Activated gamma-delta T cell treated with anti-CD3 and anti-CD28 coated beads, Interleukin-2, amount 50 U/mL, for 16 hours (primary cell): ENCODE measurements around the gene SPACA4.
"Not testable (repeated sequence)": the region's sequence is repeated elsewhere in the genome, so short reads cannot be mapped to it uniquely, and the experiment has no call there.

Source experiments
- DNase-seq: peaks from one replicate; pipeline ENCODE4 v3.0.0-alpha.2; 2020; ENCODE audit warnings: low read depth

SPACA4 gene

GRCh38 chr19:48606463-48607358 is at the start of gene SPACA4:
Gene SPACA4, plus strand, starts transcription at chr19:48606742. Its CDS starts 237 bp downstream, at chr19:48606979.
- DNase-seq: no peak

DNA sequence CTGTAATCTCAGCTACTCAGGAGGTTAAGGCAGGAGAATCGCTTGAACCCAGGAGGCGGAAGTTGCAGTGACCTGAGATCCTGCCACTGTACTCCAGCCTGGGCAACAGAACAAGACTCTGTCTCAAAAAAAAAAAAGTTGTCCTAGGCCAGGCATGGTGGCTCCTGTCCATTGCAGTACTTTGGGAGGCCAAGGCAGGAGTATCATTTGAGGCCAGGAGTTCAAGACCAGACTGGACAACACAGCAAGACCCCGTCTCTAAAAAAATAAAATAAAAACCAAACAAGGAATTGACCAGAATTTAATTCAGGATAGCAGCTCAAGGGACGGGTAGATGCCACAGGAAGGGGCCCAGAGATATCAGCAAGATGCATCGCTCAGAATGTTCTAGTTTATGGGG is 49.7 kb upstream of the SPACA4 start:
- DNase-seq: no peak

DNA sequence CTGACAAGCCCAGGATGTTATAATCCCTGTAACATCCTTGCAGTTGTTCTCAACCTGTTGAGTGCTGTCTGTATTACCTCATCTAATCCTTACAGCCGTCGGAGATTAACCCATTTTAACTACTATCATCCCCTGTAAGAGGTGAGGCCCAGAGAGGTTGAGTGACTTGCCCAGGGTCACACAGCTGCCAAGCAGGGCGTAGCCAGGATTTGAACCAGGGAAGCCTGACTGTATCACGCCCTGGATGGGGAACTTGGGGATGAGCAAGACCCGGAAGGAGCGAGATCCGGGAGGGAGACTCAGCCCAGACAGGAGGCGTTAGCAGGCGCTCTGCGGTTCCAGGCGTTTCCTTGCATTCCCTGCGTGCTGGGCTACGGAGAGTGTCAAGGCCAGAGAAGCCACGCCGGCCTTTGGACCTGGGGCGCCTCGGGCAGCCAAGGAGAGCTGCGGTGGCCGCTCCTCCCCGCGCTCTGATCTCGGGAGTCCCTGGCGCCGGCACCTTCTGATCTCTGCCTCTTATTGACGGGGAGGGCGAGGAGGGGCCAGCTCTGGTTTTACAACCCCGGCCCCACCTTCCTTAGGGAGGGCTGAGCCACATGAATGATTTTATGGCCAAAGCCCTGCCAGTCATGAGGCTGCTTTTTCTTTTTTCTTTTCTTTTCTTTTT is 48.4 kb upstream of the SPACA4 start:
- no peak for DNase-seq

GRCh38 chr19:48560095-48560530 is 46.4 kb upstream of the SPACA4 start:
- no peak for DNase-seq

DNA sequence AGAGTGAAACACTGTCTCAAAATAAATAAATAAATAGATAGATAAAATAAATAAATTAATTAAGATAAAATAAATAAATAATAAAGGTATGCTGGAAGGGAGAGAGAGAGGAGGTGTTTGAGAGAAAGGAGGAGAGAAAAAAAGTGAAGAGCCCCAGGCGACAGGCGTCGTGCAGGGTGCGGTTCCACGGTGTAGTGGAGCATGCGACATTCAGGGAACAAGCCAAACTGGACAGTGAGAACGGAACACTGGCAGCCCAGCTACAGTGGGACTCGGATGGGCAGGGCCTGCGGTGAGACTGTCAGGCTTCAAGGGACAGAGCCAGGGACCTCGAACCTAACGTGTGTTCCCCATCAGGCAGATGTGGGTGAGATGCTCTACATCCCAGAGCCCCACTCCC is 45.1 kb upstream of the SPACA4 start:
- DNase-seq: no peak

GRCh38 chr19:48565090-48565489 is 41.5 kb upstream of the SPACA4 start:
- DNase-seq: no peak

DNA sequence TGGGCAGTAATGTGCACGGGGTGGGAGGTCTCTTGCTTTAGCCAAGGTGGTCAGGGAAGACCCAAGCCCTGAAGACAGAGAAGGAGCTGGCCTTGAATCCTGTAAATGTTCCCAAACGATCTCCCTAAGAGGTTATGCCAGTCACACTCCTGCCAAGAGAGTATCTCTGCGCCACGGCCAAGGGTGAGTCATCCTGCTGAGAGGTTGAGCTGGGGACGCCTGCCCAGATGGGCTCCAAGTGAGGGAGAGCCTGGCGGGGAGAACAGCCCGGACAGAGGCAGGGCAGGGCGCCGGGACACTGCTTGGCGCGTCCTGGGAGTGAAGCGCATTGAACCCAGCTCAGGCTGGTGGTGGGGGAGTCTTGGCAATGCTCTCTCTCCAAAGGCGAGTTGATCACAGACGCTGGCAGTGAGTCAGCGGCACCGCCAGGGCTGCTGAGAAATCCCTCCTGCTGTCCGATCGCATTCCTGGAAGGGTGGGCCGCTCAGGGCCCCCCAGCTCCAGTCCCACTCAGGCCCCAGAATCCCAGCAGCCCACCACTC is 38.1 kb upstream of the SPACA4 start:
- DNase-seq: no peak

- DNase-seq: no peak
These were observed 36.7 kb upstream of the SPACA4 start for GRCh38 chr19:48569814-48570213.

DNA sequence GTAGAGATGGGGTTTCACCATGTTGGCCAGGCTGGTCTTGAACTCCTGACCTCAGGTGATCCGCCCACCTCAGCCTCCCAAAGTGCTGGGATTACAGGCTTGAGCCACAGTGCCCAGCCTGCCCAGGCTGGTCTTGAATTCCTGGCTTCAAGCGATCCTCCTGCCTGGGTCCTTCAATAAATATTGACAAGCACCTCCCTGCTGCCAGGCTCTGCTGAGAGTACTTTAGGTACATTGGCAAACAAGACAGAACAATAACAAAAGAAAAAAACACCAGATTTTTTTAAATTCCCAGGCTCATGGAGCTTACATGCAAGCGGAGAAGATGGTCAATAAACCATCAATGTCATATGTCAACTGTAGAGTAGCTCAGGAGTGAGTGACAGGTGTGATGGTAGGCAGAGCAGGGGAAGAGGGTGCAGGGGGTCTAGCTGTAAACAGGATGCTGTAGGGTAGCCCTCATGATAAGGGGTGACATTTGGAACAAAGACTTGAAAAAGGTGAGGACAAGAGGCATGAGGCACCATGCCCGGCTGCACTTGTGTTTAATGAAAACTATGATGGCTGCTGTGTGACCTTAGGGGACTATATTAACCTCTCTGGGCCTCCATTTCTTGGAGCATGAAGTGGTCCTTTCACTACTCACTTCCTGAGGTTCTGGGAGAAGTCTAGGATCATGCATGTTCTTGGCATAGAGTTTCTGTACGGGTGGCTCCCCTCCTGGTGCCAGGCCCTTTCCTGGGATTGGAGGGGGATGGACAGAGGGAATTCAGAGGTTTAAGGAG is 35.0 kb upstream of the SPACA4 start:
- no peak for DNase-seq

DNA sequence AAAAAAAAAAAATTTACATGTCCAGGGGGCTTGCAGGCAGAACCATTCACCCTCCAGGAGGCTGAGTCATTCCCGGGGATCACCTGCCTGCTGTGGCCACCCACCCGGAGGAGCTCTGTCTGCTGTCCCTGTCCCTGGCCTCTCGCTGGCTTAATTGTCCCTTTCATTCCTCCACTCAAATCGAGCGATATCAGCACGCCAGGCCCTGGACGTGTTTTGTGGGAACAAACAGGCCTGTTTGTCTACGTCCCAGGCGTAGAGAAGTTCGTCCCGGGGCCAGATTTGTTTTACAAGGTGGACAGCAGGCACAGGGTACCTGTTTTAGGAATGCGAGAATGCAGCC is 33.4 kb upstream of the SPACA4 start:
- no peak for DNase-seq

DNA sequence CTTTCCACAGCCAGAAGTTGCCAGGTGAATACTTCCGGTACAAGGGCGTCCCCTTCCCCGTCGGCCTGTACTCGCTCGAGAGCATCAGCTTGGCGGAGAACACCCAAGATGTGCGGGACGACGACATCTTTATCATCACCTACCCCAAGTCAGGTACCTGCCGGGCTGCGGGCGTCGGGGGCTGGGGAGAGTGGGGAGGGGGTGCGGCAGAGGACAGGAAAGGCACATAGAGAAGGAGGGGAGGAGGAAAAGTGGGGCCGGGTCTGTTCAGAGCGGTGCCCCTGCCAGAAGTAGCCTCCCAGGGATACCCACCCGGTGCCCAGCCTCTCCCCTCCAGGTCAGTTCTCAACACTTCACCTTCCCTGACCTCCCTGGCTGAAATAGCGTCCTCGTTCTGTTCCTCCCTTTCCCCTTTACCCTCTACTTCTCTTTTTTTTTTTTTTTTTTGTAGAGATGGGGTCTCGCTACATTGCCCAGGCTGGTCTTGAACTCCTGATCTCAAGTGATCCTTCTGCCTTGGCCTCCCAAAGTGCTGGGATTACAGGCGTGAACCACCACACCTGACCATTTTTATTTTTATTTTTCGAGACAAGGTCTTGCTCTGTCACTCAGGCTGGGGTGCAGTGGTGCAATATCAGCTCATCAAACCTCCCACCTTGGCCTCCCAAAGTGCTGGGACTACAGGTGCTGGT is 30.5 kb upstream of the SPACA4 start:
- no peak for DNase-seq

- not testable (repeated sequence) for DNase-seq
These were observed 28.6 kb upstream of the SPACA4 start for GRCh38 chr19:48577908-48578307.

DNA sequence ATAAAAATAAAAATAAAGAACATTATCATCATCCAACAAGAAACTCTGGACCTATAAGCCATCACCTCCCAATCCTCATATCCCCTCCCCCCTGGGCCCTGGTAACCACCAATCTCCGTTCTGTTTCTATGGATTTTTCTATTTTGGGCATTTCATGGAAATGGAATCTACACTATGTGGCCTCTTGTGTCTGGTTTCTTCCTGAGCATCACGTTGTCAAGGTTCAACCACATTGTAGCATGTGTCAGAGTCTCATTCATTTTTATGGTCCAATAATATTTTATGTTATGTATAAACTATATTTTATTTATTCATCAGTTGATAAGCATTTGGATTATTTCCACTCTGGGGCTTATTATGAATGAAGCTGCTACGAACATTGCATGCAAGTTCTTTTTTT is 27.7 kb upstream of the SPACA4 start:
- DNase-seq: no peak

DNA sequence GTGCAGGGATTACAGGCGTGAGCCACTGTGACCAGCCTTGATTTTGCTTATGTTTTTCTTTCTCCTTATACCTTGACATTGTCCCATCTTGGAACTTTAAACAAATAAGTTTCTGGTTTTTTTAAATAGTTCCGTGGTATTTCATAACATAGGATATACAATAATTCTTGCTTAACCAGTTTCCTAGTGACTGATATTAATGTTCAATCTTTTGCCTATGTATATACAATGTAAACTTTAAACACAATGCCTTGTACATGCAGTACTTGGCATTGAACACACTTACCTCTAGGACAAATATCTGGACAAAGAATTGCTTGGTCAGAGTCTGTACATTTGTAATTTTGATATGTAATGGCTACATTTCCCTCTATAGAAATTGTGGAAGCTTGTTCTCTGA is 24.4 kb upstream of the SPACA4 start:
- no peak for DNase-seq

GRCh38 chr19:48587387-48587786 is 19.2 kb upstream of the SPACA4 start:
- DNase-seq: no peak

DNA sequence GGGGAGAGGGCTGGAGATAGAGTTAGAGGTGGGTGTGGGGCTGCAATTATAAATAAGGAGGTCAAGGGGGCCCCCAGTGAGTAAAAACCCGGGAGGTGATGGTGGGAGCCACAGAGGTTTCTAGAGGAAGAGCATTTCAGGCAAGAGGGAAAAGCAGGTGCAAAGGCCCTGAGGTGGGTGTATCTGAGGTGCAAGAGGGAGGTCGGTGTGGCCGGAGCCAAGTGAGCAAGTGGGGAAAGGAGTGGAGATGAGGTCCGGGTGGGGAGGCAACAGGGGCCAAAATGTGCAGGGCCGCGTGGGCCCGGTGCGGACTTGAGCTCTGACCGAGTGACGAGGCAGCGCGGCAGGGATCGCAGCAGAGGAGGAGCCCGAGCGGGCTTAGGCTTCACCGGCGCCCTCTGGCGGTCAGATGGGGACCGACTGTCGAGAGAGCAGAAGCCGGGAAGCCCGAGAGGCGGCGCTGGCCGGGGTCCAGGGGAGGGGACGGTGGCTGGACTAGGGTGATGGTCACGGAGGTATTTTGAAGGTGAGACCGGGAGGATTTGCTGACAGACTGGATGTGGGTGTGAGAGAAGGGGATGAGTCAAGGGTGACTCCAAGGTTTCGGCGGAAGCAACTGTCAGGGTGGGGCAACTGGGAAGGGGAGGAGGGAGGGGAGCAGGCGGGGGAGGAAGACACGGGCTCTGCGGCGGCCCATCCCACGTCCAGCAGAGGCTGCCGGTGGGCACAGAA is 17.7 kb upstream of the SPACA4 start:
- DNase-seq: peak; percentile 80

DNA sequence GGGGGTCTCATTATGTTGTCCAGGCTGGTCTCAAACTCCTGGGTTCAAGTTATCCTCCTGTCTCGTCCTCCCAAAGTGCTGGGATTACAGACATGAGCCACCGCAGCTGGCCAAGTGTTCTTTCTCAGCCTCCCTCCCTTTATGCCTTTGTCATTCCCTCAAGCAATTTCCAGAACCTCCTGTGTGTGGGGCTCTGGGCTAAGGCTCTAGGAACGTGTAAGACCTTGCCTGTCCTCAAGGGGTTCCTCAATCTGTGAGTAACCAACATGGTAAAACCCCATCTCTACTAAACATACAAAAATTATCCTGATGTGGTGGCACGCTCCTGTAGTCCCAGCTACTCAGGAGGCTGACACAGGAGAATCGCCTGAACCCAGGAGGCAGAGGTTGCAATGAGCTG is 15.5 kb upstream of the SPACA4 start:
- no peak for DNase-seq

DNA sequence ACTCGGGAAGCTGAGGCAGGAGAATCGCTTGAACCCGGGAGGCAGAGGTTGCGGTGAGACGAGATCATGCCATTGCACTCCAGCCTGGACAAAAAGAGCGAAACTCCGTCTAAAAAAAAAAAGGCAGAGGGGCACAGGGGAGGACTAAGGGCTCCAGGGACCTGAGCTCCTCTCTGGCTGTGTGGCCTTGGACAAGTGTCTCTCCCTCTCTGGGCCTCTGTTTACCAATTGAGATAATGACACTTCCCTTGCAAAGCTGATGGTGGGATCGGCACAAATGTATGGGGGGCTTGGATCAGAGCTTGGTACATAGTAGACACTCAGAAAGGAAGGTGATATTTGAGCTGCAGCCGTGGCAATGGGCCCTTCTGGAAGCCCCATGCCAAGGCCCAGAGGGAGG is 11.4 kb upstream of the SPACA4 start:
- no peak for DNase-seq

DNA sequence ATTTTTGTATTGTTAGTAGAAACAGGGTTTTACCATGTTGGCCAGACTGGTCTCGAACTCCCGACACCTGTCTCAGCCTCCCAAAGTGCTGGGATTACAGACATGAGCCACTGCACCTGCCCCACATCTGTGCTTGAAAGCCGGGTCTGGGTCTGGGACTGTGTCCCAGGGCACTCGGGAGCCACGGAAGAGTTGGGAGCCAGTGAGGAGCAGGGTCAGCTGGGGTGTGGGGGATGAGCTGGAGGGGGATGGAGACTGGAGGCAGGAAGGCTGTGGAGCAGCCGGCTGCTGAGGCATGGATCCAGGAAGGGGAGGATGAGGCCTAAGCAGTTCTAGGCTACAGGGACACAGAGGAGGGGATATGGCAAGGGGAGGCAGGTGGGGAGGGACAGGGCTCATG is 10.7 kb upstream of the SPACA4 start:
- no peak for DNase-seq

- DNase-seq: no peak
These were observed 10.3 kb upstream of the SPACA4 start for GRCh38 chr19:48596237-48596636.
